HepG2 (cell line): Measurements from ENCODE around the gene TELO2. TPM values are rescaled to one million over a fixed set of nuclear protein-coding genes. Genes with fewer than 3 reads are reported as not detected.

Source experiments
- ATAC-seq: fragments of 200-7000 bp; cut with Tn5 transposase; 3 replicates; pipeline ENCODE4 v1.9.1; 2020; ENCODE audit warnings: mild to moderate bottlenecking, moderate library complexity
- BruUV-seq: library from RNA; stranded (reverse); fragments of 400-500 nt; replicated peaks from 2 replicates; lab custom pipeline; 2021; lab: Mats Ljungman, UMichigan
- CTCF ChIA-PET: fragments of 300-600 bp; formaldehyde crosslinking; extraction: SDS; loops from one replicate; lab custom pipeline; 2021; ENCODE audit warnings: low total read pairs, inconsistent platforms, low intra/inter-chr PET ratio; lab: Yijun Ruan, JAX
- POLR2A ChIA-PET: fragments of 350-600 bp; sonication (Branson Sonifier 250); formaldehyde crosslinking; loops from one replicate; lab custom pipeline; 2020; ENCODE audit warnings: antibody characterized with exemption, inconsistent platforms; lab: Yijun Ruan, JAX
- DNase-seq: peaks from one replicate; pipeline ENCODE4 v3.0.0-alpha.2; 2015; ENCODE audit warnings: low spot score
- FAIRE-seq: peaks from 3 replicates; lab custom pipeline; 2011; peaks lifted over from hg19 to GRCh38; lab: Jason Lieb, UNC
- H2AFZ ChIP-seq: one replicate; pipeline ENCODE4 v1.6.1; 2011; ENCODE audit warnings: low read length, inconsistent platforms
- H3K27ac ChIP-seq: fragments of 300-600 bp; 3 replicates; pipeline ENCODE4 v1.8.0; 2011; ENCODE audit warnings: mixed run types, mild to moderate bottlenecking, mixed read lengths, low read length, inconsistent platforms; ENCODE audit not compliant: insufficient read depth; ENCODE audit errors: extremely low read length
- H3K27me3 ChIP-seq, 2 experiments: fragments of 200-600 bp in 1 of 2; 2 replicates in 1 of 2; 3 replicates in 1 of 2; pipeline versions ENCODE4 v1.6.0 to v1.8.0; 2011; ENCODE audit warnings: low read length in 2 of 2, mild to moderate bottlenecking in 2 of 2, moderate library complexity in 2 of 2, inconsistent platforms in 1 of 2; ENCODE audit not compliant: insufficient read depth in 2 of 2, control insufficient read depth in 1 of 2
- H3K36me3 ChIP-seq, 2 experiments: fragments of 200-600 bp in 1 of 2; replicated peaks in 1 of 2; 2 replicates in 1 of 2; 3 replicates in 1 of 2; pipeline versions ENCODE4 v1.5.1 to v1.8.0; 2011; ENCODE audit warnings: low read length in 2 of 2, inconsistent platforms in 1 of 2; ENCODE audit not compliant: insufficient read depth in 2 of 2, control insufficient read depth in 1 of 2
- H3K4me1 ChIP-seq: 2 replicates; pipeline ENCODE4 v1.5.1; 2012; ENCODE audit warnings: low read length, inconsistent platforms; ENCODE audit not compliant: insufficient read depth
- H3K4me2 ChIP-seq: 2 replicates; pipeline ENCODE4 v1.6.0; 2011; ENCODE audit warnings: low read depth, low read length, inconsistent platforms
- H3K4me3 ChIP-seq, 3 experiments: fragments of 200-600 bp in 1 of 3; sonication (generic), shearing (Covaris generic) in 1 of 3; replicated peaks in 1 of 3; 2 replicates each; pipeline ENCODE4 v1.5.1; 2011 to 2016; ENCODE audit warnings: low read length in 3 of 3, inconsistent platforms in 2 of 3, low read depth in 2 of 3, mild to moderate bottlenecking in 2 of 3, control low read depth in 1 of 3, mixed read lengths in 1 of 3; ENCODE audit not compliant: insufficient read depth in 1 of 3
- H3K79me2 ChIP-seq: one replicate; pipeline ENCODE4 v1.6.1; 2011; ENCODE audit warnings: low read length, inconsistent platforms; ENCODE audit not compliant: insufficient read depth
- H3K9ac ChIP-seq: 2 replicates; pipeline ENCODE4 v1.6.0; 2011; ENCODE audit warnings: mild to moderate bottlenecking, low read depth, low read length, inconsistent platforms; ENCODE audit not compliant: insufficient read depth
- H3K9me3 ChIP-seq: 2 replicates; pipeline ENCODE4 v1.5.1; 2012; ENCODE audit warnings: mild to moderate bottlenecking, low read length
- H4K20me1 ChIP-seq: 2 replicates; pipeline ENCODE4 v1.6.0; 2011; ENCODE audit warnings: inconsistent platforms, mild to moderate bottlenecking, low read length, moderate library complexity; ENCODE audit not compliant: insufficient read depth
- CBFB ChIP-seq: sonication (generic); formaldehyde crosslinking; IDR thresholded peaks from 2 replicates; pipeline ENCODE4 v1.4.0; 2020; ENCODE audit warnings: missing genetic modification reagents
- HNRNPLL ChIP-seq: fragments of 200-400 bp; formaldehyde crosslinking; IDR thresholded peaks from 2 replicates; pipeline ENCODE4 v1.6.1; 2017; ENCODE audit warnings: mild to moderate bottlenecking, low read depth, low read length; ENCODE audit not compliant: poor library complexity, severe bottlenecking
- HOXA9 ChIP-seq: sonication (generic); formaldehyde crosslinking; IDR thresholded peaks from 2 replicates; pipeline ENCODE4 v1.8.1; 2022; ENCODE audit warnings: missing genetic modification reagents, mild to moderate bottlenecking, moderate library complexity, borderline replicate concordance
- ZNF234 ChIP-seq: sonication (generic); formaldehyde crosslinking; conservative IDR thresholded peaks from 2 replicates; pipeline ENCODE4 v1.5.1; 2020; ENCODE audit warnings: mild to moderate bottlenecking, missing genetic modification reagents
- ZNF382 ChIP-seq: sonication (generic); formaldehyde crosslinking; IDR thresholded peaks from 2 replicates; pipeline ENCODE4 v1.5.0; 2020; ENCODE audit warnings: missing genetic modification reagents, mild to moderate bottlenecking, borderline replicate concordance
- ZNF496 ChIP-seq: sonication (generic); formaldehyde crosslinking; IDR thresholded peaks from 2 replicates; pipeline ENCODE4 v1.8.1; 2023; ENCODE audit warnings: mild to moderate bottlenecking, moderate library complexity, missing genetic modification reagents; ENCODE audit not compliant: insufficient replicate concordance
- ZSCAN20 ChIP-seq: sonication (generic); formaldehyde crosslinking; IDR thresholded peaks from 2 replicates; pipeline ENCODE4 v1.4.0; 2020; ENCODE audit warnings: missing genetic modification reagents, mild to moderate bottlenecking, borderline replicate concordance
- WGBS: methylation state at CpG from one replicate; pipeline ENCODE4 v1.1.6; 2017; ENCODE audit warnings: low lambda C conversion rate; 5-methylcytosine and 5-hydroxymethylcytosine counted together
- in situ Hi-C: cut with HindIII; loops from 2 replicates; pipeline ENCODE4 v1.10.0; 2017; ENCODE audit warnings: low pct_unique_long_range_greater_than_20kb; ENCODE audit not compliant: extremely low pct_ligation_motif_present
- intact Hi-C: fragments of 100-400 bp; cut with micrococcal nuclease; formaldehyde crosslinking; loops from one replicate; pipeline ENCODE4 v1.10.0; 2022; ENCODE audit not compliant: unreplicated experiment
- polyA plus RNA-seq, 8 experiments: library from polyadenylated mRNA; depleted of rRNA in 3 of 8; stranded (reverse) in 7 of 8; unstranded in 1 of 8; fragments of >200 nt; fragmentation: Illumina TruSeq in 4 of 8; extraction: Trizol in 4 of 8; gene quantifications; 2 replicates each; pipeline versions ENCODE4 v1.2.1 to v1.2.3, GENCODE V29; 2011 to 2016; ENCODE audit warnings: low read depth in 4 of 8, missing spikeins in 1 of 8, mixed read lengths in 1 of 8; ENCODE audit not compliant: insufficient read depth in 1 of 8
- total RNA-seq, 5 experiments: library from RNA; depleted of rRNA; stranded (reverse); fragments of >200 nt; fragmentation: Illumina TruSeq; extraction: Trizol; gene quantifications; 2 replicates each; pipeline ENCODE4 v1.2.3, GENCODE V29; 2016; ENCODE audit warnings: low read depth in 1 of 5
- TF ChIP-seq, protein P1 (sequence below): IDR thresholded peaks from 2 replicates; pipeline ENCODE4 v1.6.1; 2016
- TF ChIP-seq, protein P2 (sequence below): sonication (generic); formaldehyde crosslinking; IDR thresholded peaks from 2 replicates; pipeline ENCODE4 v1.5.1; 2020; ENCODE audit warnings: mild to moderate bottlenecking, missing genetic modification reagents, moderate library complexity

Gene TELO2
- total and polyA plus RNA-seq, 2 of the 13 experiments (the other 11 are each of a cell fraction or from before 2014, with no cell fraction given), result 10.1 to 17.9 TPM

GRCh38 chr16:1488619-1489018 is 4.5 kb upstream of the TELO2 start, which contains the start of gene PTX4:
PTX4 (minus strand) TSS chr16:1488944; CDS start chr16:1488909, 35 bp downstream.
- no peak within 1 kb of the TSS for H3K9ac ChIP-seq
- no peak within 1 kb of the TSS for H3K4me3 ChIP-seq
- WGBS, result 81% methylated on average over 16 of the region's 19 CpGs
- H3K9me3 ChIP-seq, result no peaks in the 10 kb centered on the region
- no peak for ATAC-seq
- intact Hi-C loops (no loop called here), in situ Hi-C loops (no loop called here)
- no peaks in the 10 kb centered on the region for H3K36me3 ChIP-seq
- no peaks in the 10 kb centered on the region for H4K20me1 ChIP-seq
- no peak within 1 kb of the TSS for H2AFZ ChIP-seq
- H3K4me2 ChIP-seq, result no peak within 1 kb of the TSS
- H3K4me1 ChIP-seq, result peaks cover 29% of the 10 kb centered on the region
- FAIRE-seq, result no peak
- TF ChIP-seq ZNF382, result no peak
- TF ChIP-seq CBFB (CRISPR knock-in tag), result no peak
- TF ChIP-seq ZNF496 (CRISPR knock-in tag), result no peak
- no peak for TF ChIP-seq HNRNPLL
- TF ChIP-seq, protein P1, sequence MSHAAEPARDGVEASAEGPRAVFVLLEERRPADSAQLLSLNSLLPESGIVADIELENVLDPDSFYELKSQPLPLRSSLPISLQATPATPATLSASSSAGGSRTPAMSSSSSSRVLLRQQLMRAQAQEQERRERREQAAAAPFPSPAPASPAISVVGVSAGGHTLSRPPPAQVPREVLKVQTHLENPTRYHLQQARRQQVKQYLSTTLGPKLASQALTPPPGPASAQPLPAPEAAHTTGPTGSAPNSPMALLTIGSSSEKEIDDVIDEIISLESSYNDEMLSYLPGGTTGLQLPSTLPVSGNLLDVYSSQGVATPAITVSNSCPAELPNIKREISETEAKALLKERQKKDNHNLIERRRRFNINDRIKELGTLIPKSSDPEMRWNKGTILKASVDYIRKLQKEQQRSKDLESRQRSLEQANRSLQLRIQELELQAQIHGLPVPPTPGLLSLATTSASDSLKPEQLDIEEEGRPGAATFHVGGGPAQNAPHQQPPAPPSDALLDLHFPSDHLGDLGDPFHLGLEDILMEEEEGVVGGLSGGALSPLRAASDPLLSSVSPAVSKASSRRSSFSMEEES, result no peak
- no peak for TF ChIP-seq ZSCAN20 (CRISPR knock-in tag)
- TF ChIP-seq ZNF234 (CRISPR knock-in tag), result no peak
- TF ChIP-seq HOXA9 (CRISPR knock-in tag), result no peak
- TF ChIP-seq, protein P2, sequence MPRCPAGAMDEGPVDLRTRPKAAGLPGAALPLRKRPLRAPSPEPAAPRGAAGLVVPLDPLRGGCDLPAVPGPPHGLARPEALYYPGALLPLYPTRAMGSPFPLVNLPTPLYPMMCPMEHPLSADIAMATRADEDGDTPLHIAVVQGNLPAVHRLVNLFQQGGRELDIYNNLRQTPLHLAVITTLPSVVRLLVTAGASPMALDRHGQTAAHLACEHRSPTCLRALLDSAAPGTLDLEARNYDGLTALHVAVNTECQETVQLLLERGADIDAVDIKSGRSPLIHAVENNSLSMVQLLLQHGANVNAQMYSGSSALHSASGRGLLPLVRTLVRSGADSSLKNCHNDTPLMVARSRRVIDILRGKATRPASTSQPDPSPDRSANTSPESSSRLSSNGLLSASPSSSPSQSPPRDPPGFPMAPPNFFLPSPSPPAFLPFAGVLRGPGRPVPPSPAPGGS (CRISPR knock-in tag), result no peak
- DNase-seq, result no peak
- no TSS peak for BruUV-seq
- H3K27ac ChIP-seq, result no peak within 1 kb of the TSS
- H3K79me2 ChIP-seq, result no peaks in the 10 kb centered on the region
- POLR2A ChIA-PET, result no interaction called here
- CTCF ChIA-PET, result no interaction called here
- peaks cover 3 to 42% of the 10 kb centered on the region in 2 experiments; a peak in 4 of 5 replicates for H3K27me3 ChIP-seq
